SK-N-SH treated with all-trans-retinoic acid at 6 μM for 48 hours (cell line): ENCODE measurements around the gene RERE.

Experiments used
- ARNTL ChIP-seq: fragments of 450-650 bp; formaldehyde crosslinking; IDR thresholded peaks from 2 replicates; pipeline ENCODE4 v1.5.0; 2020; ENCODE audit warnings: low read depth, mild to moderate bottlenecking, moderate library complexity, borderline replicate concordance
- CSDC2 ChIP-seq: fragments of 250-450 bp; sonication (Bioruptor Pico); IDR thresholded peaks from 2 replicates; pipeline ENCODE4 v1.5.0; 2020; ENCODE audit warnings: mild to moderate bottlenecking, moderate library complexity
- GLIS3 ChIP-seq: fragments of 250-450 bp; sonication (Bioruptor Pico); IDR thresholded peaks from 2 replicates; pipeline ENCODE4 v1.5.0; 2020; ENCODE audit warnings: mild to moderate bottlenecking, moderate library complexity
- RARB ChIP-seq: fragments of 250-450 bp; sonication (Bioruptor Pico); IDR thresholded peaks from 2 replicates; pipeline ENCODE4 v1.8.0; 2021; ENCODE audit warnings: mild to moderate bottlenecking, moderate library complexity

DNA sequence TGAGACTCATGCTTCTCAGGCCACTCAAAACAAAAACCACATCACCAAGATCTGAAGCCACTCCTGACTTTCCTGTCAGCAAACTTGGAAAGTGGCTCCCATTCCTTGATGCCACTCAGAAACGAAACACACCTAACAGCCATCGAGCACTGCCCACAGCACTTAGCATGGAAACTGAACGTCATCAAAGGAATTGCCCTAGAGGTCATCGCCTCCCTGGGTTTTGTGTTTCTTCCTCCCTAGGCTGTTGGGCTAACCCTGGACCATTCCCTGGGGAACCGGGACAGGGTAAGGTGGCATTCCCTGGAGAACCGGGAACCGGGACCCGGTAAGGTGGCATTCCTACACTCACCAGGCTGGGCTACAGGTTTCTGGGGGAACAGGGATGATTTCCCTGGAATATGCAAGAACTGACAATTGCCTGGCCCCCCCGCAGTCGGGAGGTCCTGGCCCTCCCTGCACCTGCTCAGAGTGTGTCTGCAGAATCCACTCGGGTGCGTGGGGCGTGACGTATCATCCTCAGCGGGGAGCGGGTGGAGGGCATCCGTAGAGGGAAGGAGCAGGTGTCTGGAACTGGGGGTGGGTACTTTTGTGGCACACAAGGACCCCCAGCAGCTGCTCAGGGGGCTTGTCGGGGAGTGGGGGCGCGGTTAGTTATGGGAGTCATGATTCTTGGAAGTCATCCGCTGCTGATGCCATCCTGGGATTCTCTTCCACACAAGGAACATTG lies 469.2 kb downstream of the RERE start:
- TF ChIP-seq CSDC2 (CRISPR knock-in tag) (no peak), RARB (CRISPR knock-in tag) (no peak), ARNTL (no peak), GLIS3 (CRISPR knock-in tag) (no peak)
